Stimulated activated naive CD4-positive, alpha-beta T cell treated with Interleukin-2 at 50 U/mL for 16 hours (primary cell): ENCODE measurements around the gene ZNF813.
"Not testable (repeated sequence)": the region's sequence is repeated elsewhere in the genome, so short reads cannot be mapped to it uniquely, and the experiment has no call there.

Experiments
- DNase-seq: peaks from one replicate; lab custom pipeline; 2025; lab: John Stamatoyannopoulos, UW

Gene ZNF813

DNA sequence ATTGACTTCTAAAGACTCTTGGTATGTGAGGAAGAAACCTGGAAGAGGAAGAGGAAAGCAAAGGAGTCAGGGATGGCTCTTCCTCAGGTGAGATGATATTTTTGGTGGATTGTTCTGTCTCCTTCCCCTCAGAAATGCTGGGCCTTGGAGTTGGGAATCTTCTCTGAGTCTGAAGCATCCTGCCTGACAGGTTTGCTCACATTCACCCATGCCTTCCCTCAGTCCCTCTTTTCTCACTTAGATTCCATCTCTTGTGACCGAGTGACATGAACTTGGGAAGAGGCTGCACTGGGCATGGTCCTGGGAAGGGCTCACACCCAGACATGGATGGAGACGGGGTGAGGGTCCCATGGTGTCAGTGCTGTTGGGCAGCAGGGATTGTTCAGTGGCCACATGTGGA, 16.2 kb downstream of the ZNF813 start:
- not testable (repeated sequence) for DNase-seq

DNA sequence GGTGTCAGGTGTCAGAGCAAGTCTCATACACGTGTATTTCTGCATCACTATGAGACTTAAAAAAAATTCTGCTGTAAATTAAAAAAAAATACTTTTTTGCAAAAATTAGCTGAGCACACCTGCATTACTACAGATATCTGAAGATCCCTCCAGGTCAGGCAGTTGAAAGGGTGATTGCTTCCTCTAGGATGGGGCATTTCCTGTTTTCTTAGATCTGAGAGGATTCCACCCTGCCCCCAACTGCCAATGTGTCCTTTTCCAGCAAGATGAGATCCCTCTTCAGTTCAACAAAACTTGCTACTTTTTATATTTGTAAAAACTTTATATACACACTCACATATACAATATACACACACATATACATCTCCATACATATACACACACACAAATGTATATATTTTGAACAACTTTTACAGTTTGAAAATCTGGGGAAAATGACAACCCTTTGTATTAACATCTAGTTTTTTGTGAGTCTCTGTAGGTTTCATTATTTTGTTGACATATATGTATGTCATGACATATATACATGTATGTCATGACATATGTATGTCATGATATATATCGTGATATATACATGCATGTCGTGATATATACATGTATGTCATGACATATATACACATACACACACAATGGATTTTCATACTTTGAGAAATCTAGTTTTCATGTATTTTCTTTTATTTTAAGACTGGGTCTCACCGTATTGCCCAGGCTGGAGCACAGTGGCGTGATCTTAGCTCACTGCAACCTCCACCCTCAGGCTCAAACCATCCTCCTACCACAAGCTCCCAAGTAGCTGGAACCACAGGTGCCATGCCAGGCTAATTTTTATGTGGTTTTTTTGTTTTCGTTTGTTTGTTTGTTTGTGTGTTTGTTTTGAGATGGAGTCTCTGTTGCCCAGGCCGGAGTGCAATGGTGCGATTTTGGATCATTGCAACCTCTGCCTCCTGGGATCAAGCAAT, 17.8 kb downstream of the ZNF813 start:
- no peak for DNase-seq

DNA sequence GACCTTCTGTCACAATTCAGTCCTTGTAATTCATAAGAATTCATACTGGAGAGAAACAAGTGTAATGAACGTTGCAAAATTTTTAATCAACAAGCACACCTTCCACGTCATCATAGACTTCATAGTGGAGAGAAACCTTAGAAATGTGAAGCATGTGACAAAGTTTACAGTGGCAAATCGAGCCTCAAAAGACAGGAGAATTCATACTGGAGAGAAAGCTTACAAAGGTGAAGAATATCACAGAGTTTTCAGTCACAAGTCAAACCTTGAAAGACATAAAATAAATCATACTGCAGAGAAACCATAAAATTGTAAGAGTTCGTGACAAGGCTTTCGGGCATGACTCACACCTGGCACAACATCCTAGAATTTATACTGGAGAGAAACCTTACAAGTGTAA, 24.6 kb downstream of the ZNF813 start:
- DNase-seq, result no peak

DNA sequence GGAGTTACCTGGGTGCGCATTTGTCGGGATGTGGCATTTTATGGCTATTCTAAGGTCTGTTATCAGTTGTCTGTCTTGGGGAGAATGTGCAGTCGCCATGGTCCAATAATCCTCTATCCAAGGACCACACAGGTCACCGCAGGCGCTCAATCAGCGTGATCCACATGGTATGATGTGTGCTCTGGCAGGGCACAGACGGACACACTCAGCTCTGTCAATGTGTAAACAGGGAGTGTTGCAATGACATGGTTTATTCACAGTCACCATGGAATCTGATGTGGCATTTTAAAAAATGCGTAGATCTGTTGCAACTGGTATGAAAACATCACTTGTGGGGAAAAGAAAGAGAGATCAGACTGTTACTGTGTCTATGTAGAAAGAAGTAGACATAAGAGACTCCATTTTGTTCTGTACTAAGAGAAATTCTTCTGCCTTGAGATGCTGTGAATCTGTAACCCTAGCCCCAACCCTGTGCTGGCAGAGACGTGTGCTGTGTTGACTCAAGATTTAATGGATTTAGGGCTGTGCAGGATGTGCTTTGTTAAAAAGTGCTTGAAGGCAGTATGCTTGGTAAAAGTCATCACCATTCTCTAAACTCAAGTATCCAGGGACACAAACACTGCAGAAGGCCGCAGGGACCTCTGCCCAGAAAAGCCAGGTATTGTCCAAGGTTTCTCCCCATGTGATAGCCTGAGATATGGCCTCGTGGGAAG, 29.9 kb downstream of the ZNF813 start:
- not testable (repeated sequence) for DNase-seq

DNA sequence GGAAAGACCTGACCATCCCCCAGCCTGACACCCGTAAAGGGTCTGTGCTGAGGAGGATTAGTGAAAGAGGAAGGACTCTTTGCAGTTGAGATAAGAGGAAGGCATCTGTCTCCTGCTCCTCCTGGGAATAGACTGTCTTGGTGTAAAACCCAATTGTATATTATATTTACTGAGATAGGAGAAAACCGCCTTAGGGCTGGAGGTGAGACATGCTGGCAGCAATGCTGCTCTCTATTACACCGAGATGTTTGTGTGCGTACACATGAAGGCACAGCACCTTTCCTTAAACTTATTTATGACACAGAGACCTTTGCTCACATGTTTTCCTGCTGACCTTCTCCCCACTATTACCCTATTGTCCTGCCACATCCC, 30.5 kb downstream of the ZNF813 start:
- not testable (repeated sequence) for DNase-seq

DNA sequence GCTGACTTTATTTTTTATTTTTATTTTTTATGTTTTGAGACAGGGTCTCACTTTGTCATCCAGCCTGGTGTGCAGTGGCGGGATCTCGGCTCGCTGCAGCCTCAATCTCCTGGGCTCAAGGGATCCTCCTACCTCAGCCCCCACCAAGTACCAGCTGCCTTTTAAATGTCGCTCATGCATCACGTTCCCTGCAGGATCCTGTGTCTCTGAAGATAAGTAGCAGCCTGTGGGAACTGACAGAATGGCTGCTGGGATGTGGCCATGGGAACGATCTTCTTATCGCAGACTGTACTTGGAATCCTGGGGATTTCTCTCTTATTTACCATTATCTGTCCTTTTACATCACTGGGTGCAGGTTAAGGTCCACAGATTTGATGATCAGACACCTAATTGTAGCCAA, 35.6 kb downstream of the ZNF813 start:
- DNase-seq, result not testable (repeated sequence)

DNA sequence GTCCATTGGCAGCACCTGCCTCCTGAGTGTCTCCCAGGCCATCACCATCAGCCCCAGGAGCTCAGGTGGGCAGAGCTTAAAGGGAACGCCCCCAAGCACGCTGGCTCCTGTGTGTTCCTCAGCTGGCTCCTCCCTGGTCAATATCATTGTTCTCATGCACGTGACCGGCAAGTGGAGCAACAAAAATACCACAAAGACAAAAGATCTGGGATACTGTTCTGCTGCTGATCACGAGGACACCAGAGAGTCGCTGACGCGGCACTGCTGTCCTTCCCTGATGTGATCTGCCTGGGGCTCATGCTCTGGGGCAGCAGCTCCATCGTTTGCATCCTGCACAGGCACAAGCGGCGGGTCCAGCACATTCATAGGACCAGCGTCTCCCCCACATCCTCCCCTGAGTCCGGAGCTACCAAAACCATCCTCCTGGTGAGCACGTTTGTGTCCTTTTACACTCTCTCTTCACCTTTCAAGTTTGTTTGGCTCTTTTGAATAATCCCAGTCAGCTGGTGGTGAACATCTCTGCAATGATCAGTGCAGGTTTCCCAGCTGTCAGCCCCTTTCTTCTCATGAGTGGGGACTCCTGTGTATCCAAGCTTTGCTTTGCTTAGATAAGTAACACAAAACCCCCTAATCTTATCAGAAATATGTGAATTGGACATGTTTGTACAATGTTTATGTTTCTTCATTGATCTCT, 36.3 kb downstream of the ZNF813 start:
- not testable (repeated sequence) for DNase-seq

DNA sequence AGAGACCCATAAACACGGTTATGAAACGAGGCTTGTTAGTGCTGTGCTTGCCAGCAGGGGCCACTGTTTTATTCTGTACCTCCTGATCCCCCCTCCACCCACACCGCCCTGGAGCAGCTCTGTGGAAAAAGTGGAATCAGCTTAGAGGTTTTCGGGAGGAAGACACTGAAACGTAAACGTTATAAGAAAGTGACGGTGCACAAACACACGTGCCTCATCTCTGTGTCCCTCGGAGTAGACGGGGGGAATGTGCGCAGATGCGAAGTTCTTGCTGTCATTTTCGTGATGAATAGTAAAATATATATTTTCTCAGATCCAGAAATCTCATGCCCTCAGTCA, 36.8 kb downstream of the ZNF813 start:
- not testable (repeated sequence) for DNase-seq

DNA sequence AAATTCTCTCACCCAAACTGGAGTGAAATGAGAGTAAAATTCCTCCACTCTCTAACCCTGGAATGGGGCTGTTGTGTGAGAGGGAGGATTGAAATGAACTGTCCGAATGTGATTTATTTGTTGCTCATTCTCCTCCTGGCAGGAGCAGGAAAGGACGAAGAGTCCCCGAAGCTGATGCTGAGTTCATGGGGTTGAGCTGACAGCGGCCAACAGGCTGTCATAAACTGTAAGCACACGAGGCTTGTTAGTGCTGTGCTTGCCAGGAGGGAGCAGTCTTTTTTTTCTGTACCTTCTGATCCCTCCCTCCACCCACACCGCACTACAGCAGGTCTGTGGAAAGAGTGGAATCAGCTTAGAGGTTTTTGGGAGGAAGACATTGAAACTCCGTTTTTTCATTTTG, 37.4 kb downstream of the ZNF813 start:
- no peak for DNase-seq

DNA sequence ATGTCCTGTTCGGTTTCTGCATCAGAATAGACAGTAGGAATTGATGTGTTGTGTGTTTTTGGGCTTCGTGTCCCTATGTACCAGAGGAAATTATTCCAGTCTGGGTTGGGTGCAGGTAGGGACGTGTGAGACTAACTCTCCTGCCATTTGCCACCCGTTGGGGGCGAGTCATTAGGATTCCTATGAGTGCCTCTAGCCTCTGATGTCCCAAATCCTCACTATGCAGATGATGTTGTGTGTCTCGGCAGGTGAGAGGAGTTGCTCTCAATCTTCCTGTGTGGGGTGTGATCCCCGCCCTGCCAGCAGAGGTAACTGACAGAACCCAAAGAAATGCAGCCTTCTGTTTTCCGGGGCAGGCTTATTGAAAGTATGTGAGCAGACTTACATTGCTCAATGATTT, 39.2 kb downstream of the ZNF813 start:
- DNase-seq, result no peak

DNA sequence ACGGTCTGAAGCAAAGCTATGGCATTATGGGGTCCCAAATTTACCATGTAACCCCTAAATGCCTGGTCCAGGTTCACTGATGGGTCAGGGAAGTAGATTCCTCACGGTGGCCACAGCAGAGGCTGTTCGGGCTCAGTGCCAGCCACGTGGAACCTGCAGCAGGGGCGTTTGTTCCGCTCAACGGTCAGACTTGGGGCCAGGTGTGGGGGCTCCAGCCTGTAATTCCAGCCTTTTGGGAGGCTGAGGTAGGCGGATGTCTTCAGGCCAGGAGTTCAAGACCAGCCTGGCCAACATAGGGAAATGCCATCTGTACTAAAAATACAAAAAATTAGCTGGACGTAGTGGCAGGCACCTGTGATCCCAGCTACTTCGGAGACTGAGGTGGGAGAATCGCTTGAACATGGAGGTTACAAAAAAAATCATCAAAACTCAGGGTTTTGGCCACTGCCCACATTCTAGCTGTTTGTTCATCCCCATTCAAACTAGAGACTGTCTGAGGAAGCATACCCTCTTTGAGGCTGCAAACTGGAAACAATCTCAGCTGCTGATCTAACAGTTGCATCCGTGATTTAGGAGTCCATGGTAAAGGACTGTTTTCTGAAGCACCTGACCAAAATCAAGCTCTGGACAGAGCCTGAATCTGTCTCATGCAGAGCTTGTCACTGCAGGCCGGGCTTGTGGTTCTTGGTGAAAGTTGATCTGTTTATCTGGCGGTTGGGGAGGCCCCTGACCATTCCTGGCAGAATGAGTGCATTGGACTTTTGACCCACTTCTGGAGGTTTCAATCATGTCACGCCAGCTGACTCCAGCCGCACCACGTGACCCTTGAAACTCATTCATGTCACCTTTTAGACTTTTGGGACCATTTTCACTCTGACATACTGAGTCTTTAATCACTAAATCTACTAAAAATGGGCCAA, 40.2 kb downstream of the ZNF813 start:
- DNase-seq, result no peak

DNA sequence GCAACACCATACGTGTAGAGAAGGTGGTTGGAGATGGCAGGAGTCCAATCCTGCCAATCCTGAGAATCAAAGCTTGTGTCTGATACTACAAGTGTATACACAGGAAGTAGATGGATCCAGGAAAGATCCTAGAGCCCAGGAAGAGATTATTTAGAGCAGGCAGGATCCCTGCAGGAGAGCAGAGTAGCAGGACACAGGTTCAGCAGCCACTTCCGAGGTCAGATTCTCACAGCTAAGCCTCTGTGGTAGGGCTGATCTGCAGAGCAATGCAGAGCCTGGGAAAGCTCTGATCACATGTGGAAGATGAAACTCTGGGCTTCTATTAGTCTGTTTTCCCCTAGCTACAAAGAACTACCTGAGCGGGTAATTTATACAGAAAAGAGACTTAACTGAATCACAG, 41.9 kb downstream of the ZNF813 start:
- no peak for DNase-seq

DNA sequence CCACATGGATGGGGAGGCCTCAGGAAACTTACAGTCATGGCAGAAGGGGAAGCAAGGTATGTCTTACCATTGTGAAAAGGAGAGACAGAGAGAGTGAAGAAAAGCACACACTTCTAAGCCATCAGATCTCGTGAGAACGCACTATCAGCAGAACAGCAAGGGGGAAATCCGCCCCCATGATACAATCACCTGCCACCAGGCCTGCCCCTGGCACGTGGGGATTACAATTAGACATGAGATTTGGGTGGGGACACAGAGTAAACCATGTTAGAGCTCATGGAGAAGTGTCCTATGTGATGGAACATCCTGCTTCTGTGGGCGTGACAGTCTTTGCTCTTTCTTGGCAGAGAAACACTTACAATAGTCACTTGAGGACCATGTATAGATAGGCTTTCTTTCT, 42.3 kb downstream of the ZNF813 start:
- DNase-seq, result no peak

DNA sequence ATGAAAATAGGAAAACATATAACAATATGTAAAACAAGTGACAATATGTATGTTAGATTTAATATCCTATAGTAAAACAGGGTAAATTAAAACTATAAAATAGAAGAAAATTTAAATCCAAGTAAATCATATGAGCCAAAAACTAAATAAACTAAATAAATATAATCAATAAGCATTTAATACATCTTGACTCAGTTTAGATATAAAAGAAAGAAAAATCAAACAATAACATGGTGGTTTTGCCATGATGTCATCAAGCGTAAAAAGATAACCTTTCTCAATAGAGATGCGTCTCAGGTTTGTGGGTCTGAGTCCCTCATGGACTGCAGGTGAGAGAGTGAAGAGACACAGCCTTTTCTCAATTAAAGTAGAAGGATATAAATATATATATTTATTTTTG, 43.8 kb downstream of the ZNF813 start:
- DNase-seq, result no peak

DNA sequence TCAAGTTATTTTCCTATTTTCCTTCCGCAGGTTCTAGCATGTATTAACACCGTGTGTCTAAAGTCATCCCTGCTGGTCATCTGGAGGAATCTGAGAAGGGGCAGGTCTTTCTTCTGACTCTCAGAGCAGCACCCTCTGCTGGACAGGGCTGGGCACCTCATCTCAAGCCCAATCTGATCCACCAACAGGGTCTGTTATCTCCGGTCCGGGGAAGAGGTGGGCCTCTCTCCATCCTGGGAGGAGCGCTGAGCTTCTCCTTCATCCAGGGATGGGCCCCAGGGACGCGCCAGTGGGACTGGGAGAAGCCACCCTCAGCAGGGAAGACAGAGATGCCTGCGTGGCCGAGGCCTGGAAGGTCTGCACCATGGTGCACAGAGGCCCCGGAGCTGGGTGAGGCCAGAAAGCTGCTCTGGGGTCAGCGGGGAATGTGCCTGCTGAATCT, 44.4 kb downstream of the ZNF813 start:
- peak; percentile 23 for DNase-seq

DNA sequence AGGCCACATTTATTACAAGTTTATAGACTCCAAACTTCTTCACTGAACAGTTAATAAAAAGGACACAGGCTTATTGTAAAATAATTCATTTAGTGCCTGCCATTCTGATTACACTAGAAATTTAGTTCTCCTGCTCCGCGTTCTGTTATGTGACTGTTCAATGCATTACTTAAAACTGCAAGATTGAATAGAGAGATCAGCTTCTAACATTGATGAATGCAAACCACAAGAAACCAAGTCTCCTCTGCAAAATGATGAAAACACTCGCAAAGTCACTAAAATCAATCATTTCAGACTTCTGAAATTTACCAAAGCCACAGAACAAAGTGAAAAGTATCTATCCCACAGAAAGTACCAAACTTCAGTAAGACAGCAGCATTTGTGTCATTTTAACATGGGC, 47.5 kb downstream of the ZNF813 start:
- not testable (repeated sequence) for DNase-seq

DNA sequence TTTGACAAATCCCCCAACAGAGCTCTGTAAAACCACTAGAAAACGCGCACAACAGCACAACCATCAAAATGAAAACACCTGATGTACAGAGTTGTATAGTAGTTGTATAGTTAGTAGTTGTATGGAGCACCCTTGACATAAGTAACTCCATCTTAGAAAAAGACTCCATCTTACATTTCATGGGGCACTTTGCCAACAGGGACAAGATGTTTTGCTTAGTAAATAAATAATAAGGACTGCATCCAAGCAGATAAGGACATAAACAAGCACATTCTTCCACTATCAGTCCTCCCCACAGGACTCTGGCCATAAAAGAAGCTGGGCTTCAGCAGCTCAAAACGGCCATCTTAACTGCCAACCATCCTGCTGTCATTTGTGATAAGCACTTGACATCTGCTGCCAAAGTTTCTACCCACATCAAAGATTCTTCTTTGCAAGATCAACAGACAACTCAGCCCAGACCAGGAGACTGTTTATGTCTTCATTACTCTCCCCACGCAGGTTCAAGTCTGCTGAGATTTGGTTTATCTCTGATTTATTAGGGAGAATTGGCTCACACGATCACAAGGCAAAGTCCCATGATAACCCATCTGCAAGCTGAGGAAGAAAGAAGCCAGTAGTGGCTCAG, 49.7 kb downstream of the ZNF813 start:
- no peak for DNase-seq

DNA sequence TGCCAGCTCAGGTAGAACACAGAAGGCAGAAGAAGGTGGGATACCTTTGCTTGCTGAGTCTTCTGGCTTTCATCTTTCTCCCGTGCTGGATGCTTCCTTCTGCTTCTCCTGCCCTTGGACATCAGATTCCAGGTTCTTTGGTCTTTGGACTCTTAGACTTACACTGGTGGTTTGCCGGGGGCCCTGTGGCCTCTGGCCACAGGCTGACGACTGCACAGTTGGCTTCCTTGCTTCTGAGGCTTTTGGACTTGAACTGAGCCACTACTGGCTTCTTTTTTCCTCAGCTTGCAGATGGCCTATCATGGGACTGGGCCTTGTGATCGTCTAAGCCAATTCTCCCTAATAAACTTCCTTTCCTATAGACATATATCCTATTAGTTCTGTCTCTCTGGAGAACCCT, 50.6 kb downstream of the ZNF813 start:
- no peak for DNase-seq

DNA sequence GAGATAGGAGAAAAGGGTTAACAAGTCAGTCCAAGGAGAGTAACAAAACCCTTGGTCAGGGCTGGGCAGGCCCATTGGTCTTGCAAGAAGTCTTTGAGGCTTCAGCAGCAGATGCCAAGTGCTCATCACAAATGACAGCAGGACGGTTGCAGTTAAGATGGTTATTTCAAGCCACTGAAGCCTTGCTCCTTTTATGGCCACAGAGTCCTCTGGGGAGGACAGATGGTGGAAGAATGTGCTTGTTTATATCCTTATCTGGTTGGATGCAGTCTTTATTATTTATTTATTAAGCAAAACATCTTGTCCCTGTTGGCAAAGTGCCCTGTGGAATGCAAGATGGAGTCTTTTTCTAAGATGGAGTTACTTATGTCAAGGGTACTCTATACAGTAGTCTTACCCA, 51.2 kb downstream of the ZNF813 start:
- DNase-seq, result no peak

DNA sequence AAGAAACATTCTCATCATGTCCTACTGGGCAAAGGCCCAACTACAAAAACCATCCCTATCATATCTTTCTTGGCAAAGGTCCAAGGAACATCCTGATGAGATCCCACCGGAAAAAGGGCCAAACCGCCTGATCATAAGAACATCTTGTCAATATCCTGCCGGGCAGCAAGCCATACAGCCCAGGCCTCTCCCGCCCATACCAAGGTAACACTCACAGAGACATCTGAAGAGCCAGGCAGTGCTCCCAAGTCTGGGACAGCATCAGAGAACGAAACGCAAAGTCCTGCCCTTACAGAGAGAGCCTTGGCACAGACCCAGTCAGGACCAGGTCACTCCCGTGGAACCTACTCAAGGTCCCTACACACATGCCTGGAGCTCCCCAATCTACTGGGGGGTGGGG, 51.9 kb downstream of the ZNF813 start:
- DNase-seq, result no peak

DNA sequence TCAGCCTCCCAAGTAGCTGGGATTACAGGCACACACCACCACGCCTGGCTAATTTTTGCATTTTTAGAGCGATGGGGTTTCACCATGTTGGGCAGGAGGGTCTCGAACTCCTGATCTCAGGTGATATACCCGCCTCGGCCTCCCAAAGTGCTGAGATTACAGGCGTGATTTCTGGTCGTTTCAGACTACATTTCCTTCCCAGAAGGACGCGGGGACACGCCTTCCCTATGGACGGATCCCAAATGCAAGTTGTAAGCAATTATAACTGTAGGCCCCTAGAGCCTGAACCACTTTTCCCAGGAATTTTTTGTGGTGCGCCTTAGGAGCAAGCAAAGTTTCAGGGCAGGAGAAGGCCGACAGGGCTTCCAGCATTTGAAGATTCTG, 52.6 kb downstream of the ZNF813 start:
- no peak for DNase-seq
